ENCODE data around the gene CYP3A5.
"Not testable (repeated sequence)": the region's sequence is repeated elsewhere in the genome, so short reads cannot be mapped to it uniquely, and the experiment has no call there.

The CYP3A5 gene

GRCh38 chr7:99679400-99680191, at the start of gene CYP3A5:
Gene CYP3A5, minus strand, starts transcription at chr7:99679996. Its CDS starts 100 bp downstream, at chr7:99679896.
- DNase-seq = no peak

- DNase-seq = no peak
Measured at GRCh38 chr7:99728615-99729014, 48.8 kb upstream of the CYP3A5 start.

- DNase-seq = not testable (repeated sequence)
Measured at GRCh38 chr7:99723201-99723600, 43.4 kb upstream of the CYP3A5 start.

- DNase-seq = no peak
Measured at GRCh38 chr7:99720800-99721595, 41.2 kb upstream of the CYP3A5 start.

- DNase-seq = no peak
Measured at GRCh38 chr7:99719996-99720769, 40.4 kb upstream of the CYP3A5 start.

GRCh38 chr7:99713995-99714570, 34.3 kb upstream of the CYP3A5 start:
- no peak for DNase-seq

- DNase-seq = no peak
Measured at GRCh38 chr7:99709838-99710578, 30.2 kb upstream of the CYP3A5 start.

GRCh38 chr7:99709260-99709659, 29.5 kb upstream of the CYP3A5 start:
- no peak for DNase-seq

- no peak for DNase-seq
Measured at GRCh38 chr7:99707096-99707495, 27.3 kb upstream of the CYP3A5 start.

GRCh38 chr7:99699946-99700345, 20.1 kb upstream of the CYP3A5 start:
- DNase-seq = no peak

- not testable (repeated sequence) for DNase-seq
Measured at GRCh38 chr7:99698867-99699730, 19.3 kb upstream of the CYP3A5 start.

GRCh38 chr7:99694912-99695304, 15.1 kb upstream of the CYP3A5 start:
- no peak for DNase-seq

GRCh38 chr7:99694201-99694911, 14.6 kb upstream of the CYP3A5 start:
- no peak for DNase-seq

GRCh38 chr7:99693427-99694200, 13.8 kb upstream of the CYP3A5 start:
- DNase-seq = no peak

- DNase-seq = no peak
Measured at GRCh38 chr7:99693100-99693426, 13.3 kb upstream of the CYP3A5 start.

- not testable (repeated sequence) for DNase-seq
Measured at GRCh38 chr7:99692563-99692962, 12.8 kb upstream of the CYP3A5 start.

- not testable (repeated sequence) for DNase-seq
Measured at GRCh38 chr7:99691658-99692057, 11.9 kb upstream of the CYP3A5 start.

- not testable (repeated sequence) for DNase-seq
Measured at GRCh38 chr7:99690918-99691317, 11.1 kb upstream of the CYP3A5 start.

GRCh38 chr7:99685871-99686608, 6.2 kb upstream of the CYP3A5 start:
- DNase-seq = not testable (repeated sequence)

All from NCI-H524 (cell line).